ENCODE measurements around the gene RAB40B.

- TF ChIP-seq CTCF (IDR thresholded peaks at IDR 0.05), result no peak
- TF ChIP-seq POLR2A (IDR thresholded peaks at IDR 0.05), result no peak
These were observed 58.9 kb downstream of the RAB40B start for GRCh38 chr17:82639628-82640027.

Data from heart left ventricle (tissue), 13 donors.